OCI-LY7 (cell line): ENCODE results near the gene VWA5B1. TPM values are rescaled to one million over a fixed set of nuclear protein-coding genes. Genes with fewer than 3 reads are reported as not detected.

Experiments
- BruUV-seq: library from RNA; stranded (reverse); fragments of 400-500 nt; replicated peaks from 2 replicates; lab custom pipeline; 2021; lab: Mats Ljungman, UMichigan
- CTCF ChIA-PET: fragments of 300-600 bp; sonication (Branson Sonifier 250); formaldehyde crosslinking; loops from one replicate; lab custom pipeline; 2022; ENCODE audit warnings: antibody characterized with exemption; ENCODE audit not compliant: unreplicated experiment; lab: Charles Lee
- POLR2A ChIA-PET: fragments of 300-600 bp; sonication (Branson Sonifier 250); formaldehyde crosslinking; loops from one replicate; lab custom pipeline; 2022; ENCODE audit warnings: antibody characterized with exemption; lab: Charles Lee
- DNase-seq: peaks from one replicate; pipeline ENCODE4 v3.0.0-alpha.2; 2015; ENCODE audit warnings: low spot score
- H2AFZ ChIP-seq: fragments of 200-600 bp; sonication (generic), shearing (Covaris generic); 2 replicates; pipeline ENCODE4 v1.6.1; 2014; ENCODE audit warnings: mild to moderate bottlenecking, antibody characterized with exemption, low read length, moderate library complexity
- H3K27ac ChIP-seq: fragments of 200-600 bp; sonication (generic); 2 replicates; pipeline ENCODE4 v1.5.1; 2014; ENCODE audit warnings: mixed run types, low read depth, mild to moderate bottlenecking, moderate library complexity, low read length, inconsistent platforms; ENCODE audit not compliant: poor library complexity, severe bottlenecking
- H3K36me3 ChIP-seq: fragments of 200-600 bp; sonication (generic); 2 replicates; pipeline ENCODE4 v1.6.1; 2014; ENCODE audit warnings: mild to moderate bottlenecking, antibody characterized with exemption, low read length, moderate library complexity, mixed read lengths; ENCODE audit not compliant: insufficient read depth
- H3K4me1 ChIP-seq: fragments of 200-600 bp; sonication (generic); 2 replicates; pipeline ENCODE4 v1.5.1; 2014; ENCODE audit warnings: mild to moderate bottlenecking, low read length; ENCODE audit not compliant: insufficient read depth, poor library complexity, severe bottlenecking
- H3K4me2 ChIP-seq: fragments of 200-600 bp; sonication (generic); 2 replicates; pipeline ENCODE4 v1.6.1; 2014; ENCODE audit warnings: mild to moderate bottlenecking, low read length
- H3K4me3 ChIP-seq: fragments of 200-600 bp; sonication (generic); 2 replicates; pipeline ENCODE4 v1.5.1; 2014; ENCODE audit warnings: mild to moderate bottlenecking, low read depth, low read length; ENCODE audit not compliant: poor library complexity, severe bottlenecking
- H3K79me2 ChIP-seq: fragments of 200-600 bp; sonication (generic); 2 replicates; pipeline ENCODE4 v1.6.1; 2016; ENCODE audit warnings: low read depth, mild to moderate bottlenecking, low read length, moderate library complexity, mixed read lengths; ENCODE audit not compliant: insufficient read depth
- H3K9me2 ChIP-seq: fragments of 200-600 bp; sonication (generic); 2 replicates; pipeline ENCODE4 v1.6.1; 2016; ENCODE audit warnings: mild to moderate bottlenecking, low read length, mixed read lengths; ENCODE audit not compliant: insufficient read depth
- H3K9me3 ChIP-seq: fragments of 200-600 bp; sonication (generic); 2 replicates; pipeline ENCODE4 v1.6.1; 2014; ENCODE audit warnings: mild to moderate bottlenecking, mixed run types, low read length, mixed read lengths
- H4K20me1 ChIP-seq: fragments of 200-600 bp; sonication (generic); 2 replicates; pipeline ENCODE4 v1.6.1; 2014; ENCODE audit warnings: mild to moderate bottlenecking, antibody characterized with exemption, low read length, moderate library complexity, mixed read lengths; ENCODE audit not compliant: insufficient read depth
- CTCF ChIP-seq: fragments of 200-600 bp; sonication (generic); conservative IDR thresholded peaks from 2 replicates; pipeline ENCODE4 v1.5.1; 2014; ENCODE audit warnings: mild to moderate bottlenecking, antibody characterized with exemption, low read length, moderate library complexity, mixed read lengths
- EZH2phosphoT487 ChIP-seq: fragments of 200-600 bp; sonication (generic); IDR thresholded peaks from 2 replicates; pipeline ENCODE4 v1.6.1; 2018; ENCODE audit warnings: low read depth, borderline replicate concordance, mild to moderate bottlenecking, mixed run types, antibody characterized with exemption, low read length, moderate library complexity, mixed read lengths
- intact Hi-C: fragments of 100-400 bp; cut with micrococcal nuclease; formaldehyde crosslinking; loops from one replicate; pipeline ENCODE4 v1.10.0; 2022; ENCODE audit not compliant: unreplicated experiment
- total RNA-seq, 2 experiments: library from RNA; depleted of rRNA in 1 of 2; stranded (reverse); fragments of >200 nt in 1 of 2; shearing (Covaris generic) in 1 of 2; gene quantifications; 2 replicates each; pipeline ENCODE4 v1.2.3, GENCODE V29; 2014 to 2022

The VWA5B1 gene
- total RNA-seq, 2 experiments from 2014 or later, result 0.19 to 0.25 TPM

GRCh38 chr1:20350421-20350820 is 59.7 kb downstream of the VWA5B1 start:
- intact Hi-C loops, result no loop called here
- BruUV-seq, result no TSS peak

DNA sequence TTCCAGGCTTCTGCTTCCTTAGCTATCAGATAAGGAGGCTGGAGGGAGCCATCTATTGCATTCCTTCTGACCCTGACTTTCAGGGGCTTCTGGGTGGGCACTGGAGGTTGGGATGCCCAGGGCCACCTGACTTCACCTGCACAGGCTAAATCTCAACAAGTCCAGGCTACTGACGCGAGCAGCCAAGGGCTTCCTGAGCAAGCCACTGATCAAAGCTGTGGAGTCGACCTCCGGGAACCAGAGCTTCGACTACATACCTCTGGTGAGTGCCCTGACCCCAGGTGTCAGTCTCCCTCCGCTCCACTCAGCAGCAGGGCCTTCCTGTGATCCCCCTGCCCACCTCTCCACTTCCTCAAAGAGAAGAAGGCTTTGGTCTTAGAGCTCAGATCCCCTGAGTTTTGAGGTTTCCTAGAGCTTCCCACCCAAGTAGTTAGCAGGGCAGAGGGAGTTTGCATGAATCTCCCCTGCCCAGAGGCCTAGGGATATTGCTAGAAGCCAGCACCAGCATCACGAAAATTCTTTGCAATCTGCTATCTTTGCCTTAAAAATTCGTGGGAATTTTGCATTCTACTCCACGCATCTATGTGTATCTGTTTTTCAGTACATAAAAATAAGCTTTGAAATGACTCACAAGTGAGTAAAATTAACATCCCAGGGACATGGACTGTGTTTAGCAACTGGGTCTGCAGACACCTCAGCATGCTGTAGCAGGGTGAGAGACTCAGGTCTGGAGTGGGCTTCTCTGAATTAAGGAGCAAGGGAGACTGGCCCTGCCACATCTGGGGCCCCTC is 61.4 kb downstream of the VWA5B1 start:
- Histone ChIP-seq H3K9me2 (no peaks in the 10 kb centered on the region), H3K4me3 (no peak overlapping the region), H3K4me2 (no peak overlapping the region), H3K9me3 (no peaks in the 10 kb centered on the region), H3K79me2 (no peaks in the 10 kb centered on the region), H2AFZ (no peak overlapping the region), H3K36me3 (no peaks in the 10 kb centered on the region), H4K20me1 (no peaks in the 10 kb centered on the region), H3K27ac (no peak overlapping the region), H3K4me1 (peaks cover 9% of the 10 kb centered on the region)
- ChIA-PET CTCF (no interaction called here), POLR2A (interaction anchor here (0.6 kb wide), 1 partner anchor 66 kb away, joined by 4 read pairs; no protein-coding TSS in a partner anchor)
- no TSS peak for BruUV-seq
- DNase-seq, result no peak
- intact Hi-C loops, result no loop called here
- no peak for TF ChIP-seq EZH2phosphoT487
- TF ChIP-seq CTCF, result no peak

More at GRCh38 chr1:20350421-20350820, 59.7 kb downstream of the VWA5B1 start:
- Histone ChIP-seq H2AFZ (no peak overlapping the region), H3K9me2 (no peaks in the 10 kb centered on the region), H3K79me2 (no peaks in the 10 kb centered on the region), H3K4me3 (no peak overlapping the region), H3K27ac (no peak overlapping the region), H4K20me1 (no peaks in the 10 kb centered on the region), H3K4me2 (no peak overlapping the region), H3K9me3 (peaks cover 12% of the 10 kb centered on the region; the same call in 1 of the 2 replicates), H3K36me3 (no peaks in the 10 kb centered on the region), H3K4me1 (peaks cover 9% of the 10 kb centered on the region)
- TF ChIP-seq EZH2phosphoT487 (no peak), CTCF (no peak)
- POLR2A ChIA-PET, result no interaction called here
- CTCF ChIA-PET, result interaction anchor here (0.6 kb wide), 1 partner anchor 12 kb away, joined by 4 read pairs; no protein-coding TSS in a partner anchor
- no peak for DNase-seq

DNA sequence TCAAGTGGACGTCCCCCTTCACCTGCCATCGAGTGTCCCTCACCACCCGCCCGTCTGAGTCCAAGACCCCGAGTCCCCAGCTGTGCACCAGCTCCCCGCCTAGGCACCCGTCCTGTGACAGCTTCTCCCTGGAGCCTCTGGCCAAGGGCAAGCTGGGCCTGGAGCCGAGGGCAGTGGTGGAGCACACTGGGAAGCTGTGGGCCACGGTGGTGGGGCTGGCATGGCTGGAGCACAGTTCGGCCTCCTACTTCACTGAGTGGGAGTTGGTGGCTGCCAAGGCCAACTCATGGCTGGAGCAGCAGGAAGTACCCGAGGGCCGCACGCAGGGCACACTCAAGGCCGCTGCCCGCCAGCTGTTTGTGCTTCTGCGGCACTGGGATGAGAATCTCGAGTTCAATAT is 63.2 kb downstream of the VWA5B1 start:
- Histone ChIP-seq H3K79me2 (no peaks in the 10 kb centered on the region), H3K4me3 (no peak overlapping the region), H3K27ac (no peak overlapping the region), H3K4me1 (peaks cover 21% of the 10 kb centered on the region), H3K4me2 (no peak overlapping the region), H3K9me2 (no peaks in the 10 kb centered on the region), H4K20me1 (no peaks in the 10 kb centered on the region), H3K9me3 (no peaks in the 10 kb centered on the region), H2AFZ (no peak overlapping the region), H3K36me3 (no peaks in the 10 kb centered on the region)
- DNase-seq, result no peak
- TF ChIP-seq CTCF (no peak), EZH2phosphoT487 (no peak)
- ChIA-PET CTCF (no interaction called here), POLR2A (interaction anchor here (0.6 to 1.2 kb wide), 2 partner anchors 9 to 1963 kb away, joined by 3 read pairs; no protein-coding TSS in a partner anchor)
- intact Hi-C loops, result no loop called here
- BruUV-seq, result no TSS peak
